KG1 (cell line): ENCODE data around the gene PACS1.

Experiments used
- DNase-seq: peaks from one replicate; lab custom pipeline; 2025; lab: John Stamatoyannopoulos, UW

Gene PACS1

GRCh38 chr11:66289548-66290329 lies 219.7 kb downstream of the PACS1 start:
- no peak for DNase-seq

DNA sequence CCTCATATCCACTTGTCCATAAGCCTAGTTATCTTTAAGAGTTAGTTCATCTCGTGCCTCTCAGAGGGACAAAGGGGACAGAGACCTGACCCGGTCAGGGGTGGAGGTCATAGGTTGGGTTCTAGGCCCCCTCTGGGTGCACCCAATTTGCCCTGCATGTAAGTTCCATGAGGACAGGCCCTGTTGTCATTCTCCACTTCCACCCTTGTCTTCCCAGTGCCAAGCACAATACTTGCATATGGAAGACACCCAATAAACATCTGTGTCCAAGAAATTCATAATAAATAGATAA lies 220.2 kb downstream of the PACS1 start:
- no peak for DNase-seq

DNA sequence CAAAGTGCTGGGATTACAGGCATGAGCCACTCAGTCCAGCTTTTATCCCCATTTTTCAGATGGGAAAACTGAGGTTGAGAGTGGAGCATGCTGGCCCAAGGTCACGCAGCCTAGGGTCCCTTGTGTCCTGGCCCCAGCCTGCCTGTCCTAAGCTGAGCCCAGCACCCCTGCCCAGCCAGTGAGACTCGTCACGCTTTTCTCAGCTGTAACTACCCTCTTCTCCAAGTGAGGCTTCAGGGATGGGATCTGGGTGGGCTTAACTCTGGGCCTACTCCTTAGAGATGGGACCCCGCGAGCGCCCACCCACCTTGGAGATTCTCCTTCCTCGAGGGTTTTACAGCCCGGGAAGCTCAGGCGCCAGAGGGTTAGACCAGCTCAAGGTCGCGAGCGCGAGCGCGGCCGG lies 221.2 kb downstream of the PACS1 start:
- no peak for DNase-seq

DNA sequence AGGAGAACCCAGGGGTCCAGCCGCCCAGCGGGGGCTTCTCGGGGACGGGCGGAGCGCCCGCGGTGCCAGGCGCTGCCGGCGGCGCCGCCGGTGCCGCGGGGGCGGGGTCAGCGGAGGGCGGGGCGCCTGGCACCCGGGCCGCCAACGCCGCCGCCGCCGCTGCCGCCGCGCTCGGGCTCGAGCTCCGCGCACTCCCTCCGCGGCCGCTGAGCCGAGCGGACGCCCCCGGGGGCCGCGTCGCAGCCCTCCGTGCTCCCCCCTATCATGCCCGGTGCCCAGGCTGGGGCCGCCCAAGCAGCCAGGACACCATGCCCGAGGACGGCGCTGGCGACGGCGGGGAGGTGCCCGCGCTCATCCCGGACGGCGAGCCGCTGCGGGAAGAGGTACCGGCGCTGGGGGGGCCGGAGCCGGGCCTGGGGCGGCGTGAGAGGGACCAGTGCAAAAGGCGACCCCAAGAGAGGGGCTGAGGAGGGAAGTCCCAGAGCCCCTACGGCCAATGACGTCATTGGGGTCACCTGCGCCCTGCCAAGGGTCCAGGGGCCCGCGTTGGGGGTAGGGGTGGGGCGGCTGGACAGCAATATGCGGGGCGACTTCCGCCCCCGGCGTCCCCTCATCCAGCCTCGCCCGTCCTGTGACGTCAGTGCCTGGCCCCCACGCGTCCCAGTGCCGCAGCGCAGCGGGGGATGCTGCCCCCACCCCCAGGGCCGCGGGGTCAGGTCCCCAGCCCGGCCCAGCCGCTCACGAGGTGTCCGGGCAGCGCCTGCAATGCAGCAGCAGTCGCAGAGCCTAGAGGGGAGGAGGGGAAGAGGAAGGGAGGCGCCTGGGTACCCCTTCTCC lies 221.9 kb downstream of the PACS1 start, which contains the start of gene TMEM151A:
Gene TMEM151A, plus strand, starts transcription at position 189 of the 837 bp plus-strand sequence. Its CDS starts 120 bp downstream, at position 309.
- no peak for DNase-seq

DNA sequence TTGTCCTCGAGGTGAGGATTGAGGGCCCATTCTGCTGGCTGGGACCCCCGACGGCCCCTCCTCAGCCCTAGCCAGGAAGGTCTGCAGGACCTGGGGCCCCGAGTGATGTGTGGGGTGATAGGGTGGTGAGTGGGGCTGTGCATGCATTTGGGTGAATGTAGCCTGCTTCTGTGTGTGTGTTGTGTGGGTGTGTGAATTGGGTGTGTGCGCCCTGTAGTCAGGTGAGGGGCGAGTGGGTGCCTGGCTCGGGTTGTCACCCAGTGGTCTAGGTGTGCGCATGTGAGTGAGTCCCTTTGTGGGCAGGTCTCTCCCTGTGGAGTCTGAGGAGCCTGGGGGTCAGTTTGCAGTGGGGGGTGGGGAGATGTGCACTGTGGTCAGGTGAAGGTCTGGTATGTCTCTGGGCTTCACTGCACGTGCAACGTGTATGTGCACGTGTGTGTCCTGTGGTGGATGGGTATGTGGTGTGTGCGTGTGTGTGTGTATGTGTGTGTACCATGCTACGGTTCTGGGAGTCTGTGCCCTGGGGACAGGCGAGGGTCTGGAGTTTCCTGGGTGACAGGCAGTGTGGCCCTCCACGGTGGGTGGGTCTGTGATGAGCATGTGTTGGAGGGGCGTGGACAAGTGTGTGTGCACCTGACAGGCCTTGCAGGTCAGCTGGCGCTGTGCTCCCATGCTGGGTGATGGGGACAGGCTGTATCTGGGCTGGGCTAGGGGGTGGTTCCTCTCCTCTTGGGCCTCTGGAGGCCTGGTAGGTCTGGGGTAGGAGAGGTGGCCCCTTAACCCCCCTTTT lies 222.7 kb downstream of the PACS1 start:
- DNase-seq: no peak

- no peak for DNase-seq
Measured at GRCh38 chr11:66293352-66293751, 223.3 kb downstream of the PACS1 start.

- DNase-seq: no peak
Measured at GRCh38 chr11:66293777-66294625, 223.9 kb downstream of the PACS1 start.
